Mesenchymal stem cell (in vitro differentiated cells and primary cell): ENCODE data around the gene RYR2.

Experiments
- DNase-seq: peaks from one replicate; pipeline ENCODE4 v3.0.0-alpha.2; 2013
- H2AFZ ChIP-seq: one replicate; pipeline ENCODE4 v1.6.1; 2013; ENCODE audit warnings: low read depth, mild to moderate bottlenecking, control low read depth, inconsistent platforms, low read length, moderate library complexity
- H2AK5ac ChIP-seq: 2 replicates; pipeline ENCODE4 v1.6.1; 2013; ENCODE audit warnings: low read length, moderate library complexity, mild to moderate bottlenecking, inconsistent platforms; ENCODE audit not compliant: severe bottlenecking
- H2BK120ac ChIP-seq: one replicate; pipeline ENCODE4 v1.6.1; 2013; ENCODE audit warnings: low read depth, mild to moderate bottlenecking, inconsistent platforms, low read length, moderate library complexity
- H2BK12ac ChIP-seq, 2 experiments: one replicate each; pipeline ENCODE4 v1.6.1; 2013; ENCODE audit warnings: inconsistent platforms in 2 of 2, low read length in 2 of 2, mild to moderate bottlenecking in 2 of 2, moderate library complexity in 2 of 2, control low read depth in 1 of 2
- H2BK15ac ChIP-seq: one replicate; pipeline ENCODE4 v1.6.1; 2013; ENCODE audit warnings: mild to moderate bottlenecking, low read depth, inconsistent platforms; ENCODE audit not compliant: poor library complexity, severe bottlenecking
- H2BK5ac ChIP-seq: 2 replicates; pipeline ENCODE4 v1.6.1; 2013; ENCODE audit warnings: low read depth, mild to moderate bottlenecking, low read length, control low read depth, inconsistent platforms; ENCODE audit not compliant: poor library complexity, severe bottlenecking
- H3K14ac ChIP-seq, 2 experiments: one replicate each; pipeline ENCODE4 v1.6.1; 2013; ENCODE audit warnings: inconsistent platforms in 2 of 2, low read length in 2 of 2, control low read depth in 1 of 2, mild to moderate bottlenecking in 1 of 2, moderate library complexity in 1 of 2
- H3K18ac ChIP-seq, 2 experiments: one replicate each; pipeline ENCODE4 v1.6.1; 2013; ENCODE audit warnings: inconsistent platforms in 2 of 2, low read length in 2 of 2, control low read depth in 1 of 2, low read depth in 1 of 2, mild to moderate bottlenecking in 1 of 2
- H3K23ac ChIP-seq, 2 experiments: one replicate each; pipeline ENCODE4 v1.6.1; 2013; ENCODE audit warnings: inconsistent platforms in 2 of 2, low read length in 2 of 2, mild to moderate bottlenecking in 2 of 2, moderate library complexity in 2 of 2, control low read depth in 1 of 2
- H3K27ac ChIP-seq: 2 replicates; pipeline ENCODE4 v1.5.1; 2013; ENCODE audit warnings: mild to moderate bottlenecking, moderate library complexity, low read length, control low read depth, inconsistent platforms; ENCODE audit not compliant: poor library complexity, severe bottlenecking
- H3K27me3 ChIP-seq, 2 experiments: 2 replicates each; pipeline versions ENCODE4 v1.6.1 to v1.7.0; 2013; ENCODE audit warnings: low read length in 2 of 2, mild to moderate bottlenecking in 2 of 2, moderate library complexity in 2 of 2, control low read depth in 1 of 2, inconsistent platforms in 1 of 2; ENCODE audit not compliant: control insufficient read depth in 1 of 2, insufficient read depth in 1 of 2
- H3K36me3 ChIP-seq, 2 experiments: 2 replicates each; pipeline versions ENCODE4 v1.6.1 to v1.7.0; 2013; ENCODE audit warnings: low read length in 2 of 2, control low read depth in 1 of 2, inconsistent platforms in 1 of 2, low read depth in 1 of 2, mild to moderate bottlenecking in 1 of 2; ENCODE audit not compliant: insufficient read depth in 2 of 2, control insufficient read depth in 1 of 2
- H3K4ac ChIP-seq, 2 experiments: one replicate each; pipeline ENCODE4 v1.6.1; 2013; ENCODE audit warnings: inconsistent platforms in 2 of 2, low read length in 2 of 2, mild to moderate bottlenecking in 2 of 2, moderate library complexity in 2 of 2, control low read depth in 1 of 2, low read depth in 1 of 2
- H3K4me1 ChIP-seq: 2 replicates; pipeline ENCODE4 v1.6.1; 2013; ENCODE audit warnings: low read depth, low read length, control low read depth; ENCODE audit not compliant: control insufficient read depth, insufficient read depth
- H3K4me2 ChIP-seq: 2 replicates; pipeline ENCODE4 v1.6.1; 2013; ENCODE audit warnings: low read length, mild to moderate bottlenecking, inconsistent platforms; ENCODE audit not compliant: poor library complexity, severe bottlenecking
- H3K4me3 ChIP-seq, 2 experiments: 2 replicates each; pipeline versions ENCODE4 v1.5.1 to v1.7.0; 2013; ENCODE audit warnings: low read length in 2 of 2, mild to moderate bottlenecking in 2 of 2, control low read depth in 1 of 2, low read depth in 1 of 2; ENCODE audit not compliant: insufficient read depth in 1 of 2
- H3K79me1 ChIP-seq: replicated peaks from 2 replicates; pipeline ENCODE4 v1.6.1; 2013; ENCODE audit warnings: mild to moderate bottlenecking, control low read depth, low read length, inconsistent platforms; ENCODE audit not compliant: poor library complexity, severe bottlenecking
- H3K9ac ChIP-seq: 2 replicates; pipeline ENCODE4 v1.7.0; 2013; ENCODE audit warnings: mild to moderate bottlenecking, low read length, moderate library complexity
- H3K9me3 ChIP-seq: 2 replicates; pipeline ENCODE4 v1.7.0; 2013; ENCODE audit warnings: mild to moderate bottlenecking, low read length; ENCODE audit not compliant: control insufficient read depth
- H4K8ac ChIP-seq: one replicate; pipeline ENCODE4 v1.6.1; 2013; ENCODE audit warnings: inconsistent platforms, mild to moderate bottlenecking, low read length, moderate library complexity
- H4K91ac ChIP-seq: one replicate; pipeline ENCODE4 v1.6.1; 2013; ENCODE audit warnings: mild to moderate bottlenecking, low read length, inconsistent platforms
- WGBS: methylation state at CpG from one replicate; pipeline ENCODE4 v1.1.7; 2013; ENCODE audit warnings: mixed read lengths; 5-methylcytosine and 5-hydroxymethylcytosine counted together

RYR2 gene

GRCh38 chr1:237281481-237281880 lies 239.5 kb downstream of the RYR2 start:
- H2BK15ac ChIP-seq, result no peak overlapping the region
- no peak overlapping the region for H3K27ac ChIP-seq
- no peak overlapping the region for H3K9ac ChIP-seq
- no peaks in the 10 kb centered on the region for H3K27me3 ChIP-seq
- 81% methylated on average over 2 of the region's 2 CpGs for WGBS
- H2AK5ac ChIP-seq, result no peak overlapping the region
- H4K91ac ChIP-seq, result no peak overlapping the region
- no peak overlapping the region for H2BK5ac ChIP-seq
- no peak overlapping the region for H2BK12ac ChIP-seq
- no peaks in the 10 kb centered on the region for H3K9me3 ChIP-seq
- H4K8ac ChIP-seq, result no peak overlapping the region
- H3K36me3 ChIP-seq, result no peaks in the 10 kb centered on the region
- no peak overlapping the region for H2BK120ac ChIP-seq
- H3K4ac ChIP-seq, result no peak overlapping the region
- no peak overlapping the region for H3K4me3 ChIP-seq
- H2AFZ ChIP-seq, result no peak overlapping the region
- H3K23ac ChIP-seq, result no peak overlapping the region
- H3K4me2 ChIP-seq, result no peak overlapping the region
- H3K14ac ChIP-seq, result no peak overlapping the region
- H3K18ac ChIP-seq, result no peak overlapping the region
- no peaks in the 10 kb centered on the region for H3K79me1 ChIP-seq
- no peak for DNase-seq
- H3K4me1 ChIP-seq, result no peaks in the 10 kb centered on the region

- Histone ChIP-seq H3K4ac (no peak overlapping the region), H3K4me3 (no peak overlapping the region), H4K91ac (no peak overlapping the region), H3K4me1 (no peaks in the 10 kb centered on the region), H3K4me2 (no peak overlapping the region), H3K23ac (no peak overlapping the region), H2BK15ac (no peak overlapping the region), H2BK120ac (no peak overlapping the region), H3K27me3 (no peaks in the 10 kb centered on the region), H2AK5ac (no peak overlapping the region), H3K36me3 (no peaks in the 10 kb centered on the region), H3K18ac (no peak overlapping the region), H2AFZ (no peak overlapping the region), H3K9ac (no peak overlapping the region), H3K14ac (no peak overlapping the region), H3K9me3 (no peaks in the 10 kb centered on the region), H4K8ac (no peak overlapping the region), H3K79me1 (no peaks in the 10 kb centered on the region), H2BK5ac (no peak overlapping the region), H3K27ac (no peak overlapping the region), H2BK12ac (no peak overlapping the region)
- WGBS, result 73% methylated on average over 2 of the region's 3 CpGs
- no peak for DNase-seq
Measured at GRCh38 chr1:237282208-237282783, 240.3 kb downstream of the RYR2 start.

GRCh38 chr1:237287876-237288521 lies 246.0 kb downstream of the RYR2 start:
- no peak overlapping the region for H3K4me2 ChIP-seq
- no peak overlapping the region for H2AK5ac ChIP-seq
- no peaks in the 10 kb centered on the region for H3K4me1 ChIP-seq
- no peaks in the 10 kb centered on the region for H3K9me3 ChIP-seq
- no peak overlapping the region for H3K14ac ChIP-seq
- no peak overlapping the region for H3K23ac ChIP-seq
- no peak overlapping the region for H4K91ac ChIP-seq
- no peak overlapping the region for H4K8ac ChIP-seq
- no peak overlapping the region for H3K9ac ChIP-seq
- H3K27ac ChIP-seq, result no peak overlapping the region
- H2BK15ac ChIP-seq, result no peak overlapping the region
- no peak overlapping the region for H2BK120ac ChIP-seq
- H3K79me1 ChIP-seq, result no peaks in the 10 kb centered on the region
- no peak for DNase-seq
- no peak overlapping the region for H2AFZ ChIP-seq
- no peaks in the 10 kb centered on the region for H3K27me3 ChIP-seq
- no peak overlapping the region for H3K4ac ChIP-seq
- H3K36me3 ChIP-seq, result no peaks in the 10 kb centered on the region
- 62% methylated on average over 6 of the region's 6 CpGs for WGBS
- no peak overlapping the region for H2BK12ac ChIP-seq
- H2BK5ac ChIP-seq, result no peak overlapping the region
- no peak overlapping the region for H3K18ac ChIP-seq
- no peak overlapping the region for H3K4me3 ChIP-seq

GRCh38 chr1:237293804-237294203 lies 251.8 kb downstream of the RYR2 start:
- H3K4me1 ChIP-seq, result no peaks in the 10 kb centered on the region
- H3K27me3 ChIP-seq, result no peaks in the 10 kb centered on the region
- H3K27ac ChIP-seq, result no peak overlapping the region
- H3K4me2 ChIP-seq, result no peak overlapping the region
- H3K4ac ChIP-seq, result no peak overlapping the region
- no peak overlapping the region for H4K8ac ChIP-seq
- no peak overlapping the region for H2BK5ac ChIP-seq
- H2AFZ ChIP-seq, result no peak overlapping the region
- H3K36me3 ChIP-seq, result no peaks in the 10 kb centered on the region
- H2BK15ac ChIP-seq, result no peak overlapping the region
- no peaks in the 10 kb centered on the region for H3K9me3 ChIP-seq
- DNase-seq, result no peak
- no peak overlapping the region for H3K4me3 ChIP-seq
- H2BK12ac ChIP-seq, result no peak overlapping the region
- H4K91ac ChIP-seq, result no peak overlapping the region
- no peak overlapping the region for H3K14ac ChIP-seq
- no peaks in the 10 kb centered on the region for H3K79me1 ChIP-seq
- no peak overlapping the region for H2BK120ac ChIP-seq
- no peak overlapping the region for H2AK5ac ChIP-seq
- H3K9ac ChIP-seq, result no peak overlapping the region
- H3K23ac ChIP-seq, result no peak overlapping the region
- WGBS, result no CpG with 5 or more reads among the region's 2 CpGs
- no peak overlapping the region for H3K18ac ChIP-seq
